HG03139 (cell line): ENCODE data around the gene LDHD.

Experiments
- ATAC-seq: cut with Tn5 transposase; IDR thresholded peaks from one replicate; pipeline ENCODE4 v1.9.1; 2021; ENCODE audit not compliant: unreplicated experiment

The LDHD gene

GRCh38 chr16:75064403-75065148 lies 52.0 kb downstream of the LDHD start:
- no peak for ATAC-seq

GRCh38 chr16:75063549-75064088 lies 53.0 kb downstream of the LDHD start:
- ATAC-seq, result no peak

GRCh38 chr16:75062976-75063346 lies 53.6 kb downstream of the LDHD start:
- ATAC-seq, result no peak

- no peak for ATAC-seq
These were observed 54.2 kb downstream of the LDHD start for GRCh38 chr16:75062135-75062975.
